Measurements from ENCODE around the gene MPZL2. TPM values are rescaled to one million over a fixed set of nuclear protein-coding genes. Genes with fewer than 3 reads are reported as not detected.

The MPZL2 gene
- total and polyA plus RNA-seq, 10 of the 15 experiments (the other 5 are each of a cell fraction or from before 2014, with no cell fraction given): 0.81 to 4.8 (median 3.1) TPM

DNA sequence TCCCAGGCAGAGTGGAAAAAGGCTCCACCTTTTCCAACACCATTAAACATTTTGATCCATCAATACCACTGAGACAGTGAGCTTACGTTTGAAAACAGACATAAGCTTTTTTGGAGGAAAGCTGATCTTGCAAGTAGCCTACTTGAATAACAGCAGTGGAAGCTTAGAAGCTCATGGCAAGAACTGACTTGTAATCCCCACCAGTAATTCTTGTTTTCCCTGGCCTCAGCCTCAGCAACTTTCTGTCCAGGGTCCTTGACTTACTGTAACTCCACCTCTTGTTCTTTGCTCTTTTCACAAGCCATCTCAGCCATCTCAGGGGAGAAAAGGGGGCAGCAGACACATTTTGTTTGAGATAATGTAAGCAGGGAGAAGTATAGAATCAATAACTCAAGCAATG, 12.3 kb upstream of the MPZL2 start:
- RAD21 ChIA-PET (ENCODE audit: unreplicated experiment): interaction anchor here (2.2 kb wide), 1 partner anchor 78 kb away, joined by 12 read pairs; no protein-coding TSS in a partner anchor
- no peak overlapping the region for H3K27ac ChIP-seq (ENCODE audit: control insufficient read depth, insufficient read depth)
- TF ChIP-seq ZNF217 (IDR thresholded peaks at IDR 0.05) (no peak), EED (IDR thresholded peaks at IDR 0.05; ENCODE audit: low read depth) (no peak), ZSCAN29 (IDR thresholded peaks at IDR 0.05) (no peak)
- TF ChIP-seq, protein P1, sequence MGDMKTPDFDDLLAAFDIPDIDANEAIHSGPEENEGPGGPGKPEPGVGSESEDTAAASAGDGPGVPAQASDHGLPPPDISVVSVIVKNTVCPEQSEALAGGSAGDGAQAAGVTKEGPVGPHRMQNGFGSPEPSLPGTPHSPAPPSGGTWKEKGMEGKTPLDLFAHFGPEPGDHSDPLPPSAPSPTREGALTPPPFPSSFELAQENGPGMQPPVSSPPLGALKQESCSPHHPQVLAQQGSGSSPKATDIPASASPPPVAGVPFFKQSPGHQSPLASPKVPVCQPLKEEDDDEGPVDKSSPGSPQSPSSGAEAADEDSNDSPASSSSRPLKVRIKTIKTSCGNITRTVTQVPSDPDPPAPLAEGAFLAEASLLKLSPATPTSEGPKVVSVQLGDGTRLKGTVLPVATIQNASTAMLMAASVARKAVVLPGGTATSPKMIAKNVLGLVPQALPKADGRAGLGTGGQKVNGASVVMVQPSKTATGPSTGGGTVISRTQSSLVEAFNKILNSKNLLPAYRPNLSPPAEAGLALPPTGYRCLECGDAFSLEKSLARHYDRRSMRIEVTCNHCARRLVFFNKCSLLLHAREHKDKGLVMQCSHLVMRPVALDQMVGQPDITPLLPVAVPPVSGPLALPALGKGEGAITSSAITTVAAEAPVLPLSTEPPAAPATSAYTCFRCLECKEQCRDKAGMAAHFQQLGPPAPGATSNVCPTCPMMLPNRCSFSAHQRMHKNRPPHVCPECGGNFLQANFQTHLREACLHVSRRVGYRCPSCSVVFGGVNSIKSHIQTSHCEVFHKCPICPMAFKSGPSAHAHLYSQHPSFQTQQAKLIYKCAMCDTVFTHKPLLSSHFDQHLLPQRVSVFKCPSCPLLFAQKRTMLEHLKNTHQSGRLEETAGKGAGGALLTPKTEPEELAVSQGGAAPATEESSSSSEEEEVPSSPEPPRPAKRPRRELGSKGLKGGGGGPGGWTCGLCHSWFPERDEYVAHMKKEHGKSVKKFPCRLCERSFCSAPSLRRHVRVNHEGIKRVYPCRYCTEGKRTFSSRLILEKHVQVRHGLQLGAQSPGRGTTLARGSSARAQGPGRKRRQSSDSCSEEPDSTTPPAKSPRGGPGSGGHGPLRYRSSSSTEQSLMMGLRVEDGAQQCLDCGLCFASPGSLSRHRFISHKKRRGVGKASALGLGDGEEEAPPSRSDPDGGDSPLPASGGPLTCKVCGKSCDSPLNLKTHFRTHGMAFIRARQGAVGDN (IDR thresholded peaks at IDR 0.05): no peak
- H3K79me2 ChIP-seq (ENCODE audit: control insufficient read depth, insufficient read depth, low read length): no peaks in the 10 kb centered on the region
- H3K9me3 ChIP-seq (replicated peaks; ENCODE audit: control insufficient read depth, insufficient read depth, low read length): no peaks in the 10 kb centered on the region
- 30% methylated on average over 1 of the region's 1 CpG for WGBS (ENCODE audit: insufficient coverage, insufficient replicate concordance, low lambda C conversion rate, missing lambda C conversion rate)
- H3K27me3 ChIP-seq (replicated peaks in 1 of 2; ENCODE audit: control insufficient read depth in 2 of 2, insufficient read depth in 2 of 2, low read length in 1 of 2): no peaks in the 10 kb centered on the region
- H3K4me3 ChIP-seq: no peak overlapping the region
- no peak overlapping the region for H2AFZ ChIP-seq (ENCODE audit: control insufficient read depth, low read depth, low read length)
- FAIRE-seq (no peak), ATAC-seq (no peak), DNase-seq (ENCODE audit: low read depth, low spot score) (no peak)
- H3K4me2 ChIP-seq (ENCODE audit: control insufficient read depth, insufficient read depth): no peak overlapping the region
- H4K20me1 ChIP-seq (ENCODE audit: control insufficient read depth, insufficient read depth): no peaks in the 10 kb centered on the region
- H3K36me3 ChIP-seq (ENCODE audit: control insufficient read depth in 2 of 2, insufficient read depth in 2 of 2, low read length in 1 of 2): no peaks in the 10 kb centered on the region
- CTCF ChIA-PET: interaction anchor here (0.8 to 3.2 kb wide), 6 partner anchors 11 to 452 kb away, joined by 3 to 17 read pairs (median 4); partner anchors contain the start of genes FXYD2 and MPZL2
- no peak overlapping the region for H3K9ac ChIP-seq (ENCODE audit: control insufficient read depth, insufficient read depth, low read length)
- BruUV-seq (replicated peaks): no TSS peak
- in situ Hi-C loops (cut with MboI): no loop called here
- H3K4me1 ChIP-seq (ENCODE audit: control insufficient read depth, insufficient read depth, low read length): peaks cover 12% of the 10 kb centered on the region; the same call in 1 of the 2 replicates
- SMC1A ChIA-PET (ENCODE audit: uncharacterized antibody, unreplicated experiment): interaction anchor here (0.6 to 7.2 kb wide), 7 partner anchors 11 to 78 kb away, joined by 3 to 56 read pairs (median 4); partner anchors contain the start of genes CD3D and MPZL2
- intact Hi-C loops (cut with micrococcal nuclease; ENCODE audit: unreplicated experiment): no loop called here
- POLR2A ChIA-PET: no interaction called here

Measured in GM12878 (cell line).